GM18519 (cell line): ENCODE results near the gene IGF1R.
A peak's percentile ranks its signal among the peaks of the same experiment; 100 is the strongest.
"Not testable (repeated sequence)": the region's sequence is repeated elsewhere in the genome, so short reads cannot be mapped to it uniquely, and the experiment has no call there.

Experiments used
- ATAC-seq: cut with Tn5 transposase; IDR thresholded peaks from one replicate; pipeline ENCODE4 v1.9.1; 2021; ENCODE audit warnings: mild to moderate bottlenecking, moderate library complexity; ENCODE audit not compliant: unreplicated experiment, low FRiP score

Gene IGF1R

DNA sequence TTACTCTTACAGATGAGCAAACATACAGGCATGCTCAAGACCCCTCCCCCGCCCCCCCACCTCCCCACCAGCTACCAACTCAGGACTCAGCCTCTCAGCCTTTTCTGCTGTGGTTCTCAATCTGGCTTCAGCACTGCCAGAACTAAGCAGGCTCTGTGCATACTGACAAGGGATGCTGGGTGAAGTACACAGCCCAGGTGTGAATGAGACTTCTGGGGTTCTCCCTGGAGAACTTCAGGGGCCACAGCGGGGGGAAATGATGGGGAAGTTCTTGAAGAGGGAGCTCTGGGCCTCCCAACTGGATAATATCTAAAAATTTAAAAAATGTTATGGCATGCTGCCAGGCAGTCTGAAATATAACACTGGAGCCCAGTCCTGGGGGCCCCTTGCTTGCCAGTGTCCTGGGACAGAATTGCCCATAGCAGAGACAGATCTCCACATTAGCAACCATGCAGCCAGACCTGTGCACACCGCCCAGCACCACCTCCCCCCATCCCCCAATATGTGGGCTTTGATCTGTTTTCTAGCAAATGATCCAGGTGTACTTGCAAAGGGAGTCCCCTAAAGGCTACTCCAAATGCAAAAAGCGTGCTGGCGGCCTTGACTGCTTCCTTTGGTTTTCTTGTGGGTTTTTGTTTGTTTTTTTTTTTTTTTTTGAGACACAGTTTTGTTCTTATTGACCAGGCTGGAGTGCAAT, 317.9 kb downstream of the IGF1R start:
- ATAC-seq = no peak

DNA sequence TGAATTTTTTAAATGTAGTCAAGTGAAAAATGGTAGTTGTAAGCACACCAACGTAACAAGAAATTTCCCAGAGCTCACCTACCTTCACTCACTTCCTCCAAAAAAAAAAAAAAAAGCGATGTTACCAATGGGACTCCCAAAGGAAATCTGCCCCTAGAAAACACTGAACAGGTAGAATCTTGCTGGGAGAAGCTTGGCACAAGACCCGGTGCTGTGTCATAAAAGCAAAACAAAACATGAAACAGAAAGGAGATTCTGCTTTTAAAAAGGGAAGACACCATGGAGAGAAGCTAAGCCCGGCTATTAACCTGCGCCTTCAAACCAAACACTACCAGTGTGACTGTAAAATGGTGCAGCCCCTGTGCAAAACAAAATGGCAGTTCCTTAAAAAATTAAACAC, 318.8 kb downstream of the IGF1R start:
- ATAC-seq = no peak

GRCh38 chr15:98967916-98968315, 319.6 kb downstream of the IGF1R start:
- ATAC-seq = no peak

- no peak for ATAC-seq
These were observed 320.2 kb downstream of the IGF1R start for GRCh38 chr15:98968576-98968975.

GRCh38 chr15:98969126-98969735, 320.9 kb downstream of the IGF1R start:
- ATAC-seq = no peak

DNA sequence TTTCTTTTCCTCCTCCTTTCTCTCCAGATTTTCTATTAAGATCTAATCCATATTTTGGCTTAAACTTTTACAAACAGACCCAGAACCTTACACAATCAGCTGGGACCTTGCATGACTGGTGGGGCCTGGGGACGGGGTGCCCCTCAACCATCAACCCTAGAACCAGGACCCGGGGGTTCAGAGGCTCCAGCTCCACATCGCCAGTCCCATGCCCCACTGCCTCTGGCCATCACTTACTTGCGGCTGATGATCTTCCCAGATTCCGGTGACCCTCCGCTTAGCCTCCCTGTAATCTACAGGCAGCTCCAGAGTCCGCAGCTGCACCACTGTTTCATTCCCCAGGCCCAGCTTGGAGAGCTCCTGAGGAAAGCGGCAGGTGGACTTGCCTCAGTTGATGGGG, 322.5 kb downstream of the IGF1R start:
- no peak for ATAC-seq

DNA sequence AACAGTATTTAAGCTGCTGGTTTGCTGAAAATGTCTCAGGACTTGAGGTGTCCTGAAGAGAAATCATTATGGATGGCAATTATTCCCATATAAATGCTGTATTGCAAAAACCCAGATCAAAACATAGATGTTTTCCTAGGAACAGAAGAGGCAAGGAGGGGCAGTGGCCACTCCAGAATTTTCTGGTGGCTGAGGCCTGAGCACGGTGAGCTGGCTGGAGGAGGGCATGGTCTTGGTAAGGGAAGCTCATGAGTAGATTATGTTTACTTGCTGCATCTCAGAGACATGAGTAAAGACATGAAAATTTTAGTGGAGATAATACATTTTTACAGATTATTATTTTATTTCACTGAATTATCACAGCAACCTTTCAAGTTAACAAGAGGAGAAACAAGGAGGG, 328.2 kb downstream of the IGF1R start:
- no peak for ATAC-seq

- ATAC-seq = no peak
These were observed 329.1 kb downstream of the IGF1R start for GRCh38 chr15:98977441-98977840.

- no peak for ATAC-seq
These were observed 329.8 kb downstream of the IGF1R start for GRCh38 chr15:98978153-98978552.

DNA sequence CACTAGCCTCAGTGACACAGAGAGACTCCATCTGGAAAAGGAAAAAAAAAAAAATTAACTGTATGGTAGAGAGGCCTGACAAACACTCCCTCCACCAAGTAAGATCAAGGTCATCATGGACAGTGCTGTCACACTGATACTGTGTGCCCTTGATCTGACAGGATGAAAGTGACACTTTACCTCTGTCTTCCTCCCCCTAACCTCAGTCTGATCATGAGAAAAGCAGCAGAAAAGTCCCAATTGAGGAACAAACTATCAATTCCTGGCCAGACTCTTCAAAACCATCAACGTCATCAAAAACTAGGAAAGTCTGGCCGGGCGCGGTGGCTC, 332.5 kb downstream of the IGF1R start:
- no peak for ATAC-seq

- ATAC-seq = peak; percentile 66
These were observed 333.7 kb downstream of the IGF1R start for GRCh38 chr15:98981851-98982722.

GRCh38 chr15:98983334-98983733, 335.0 kb downstream of the IGF1R start:
- no peak for ATAC-seq

- ATAC-seq = no peak
These were observed 337.9 kb downstream of the IGF1R start for GRCh38 chr15:98986281-98986680.

DNA sequence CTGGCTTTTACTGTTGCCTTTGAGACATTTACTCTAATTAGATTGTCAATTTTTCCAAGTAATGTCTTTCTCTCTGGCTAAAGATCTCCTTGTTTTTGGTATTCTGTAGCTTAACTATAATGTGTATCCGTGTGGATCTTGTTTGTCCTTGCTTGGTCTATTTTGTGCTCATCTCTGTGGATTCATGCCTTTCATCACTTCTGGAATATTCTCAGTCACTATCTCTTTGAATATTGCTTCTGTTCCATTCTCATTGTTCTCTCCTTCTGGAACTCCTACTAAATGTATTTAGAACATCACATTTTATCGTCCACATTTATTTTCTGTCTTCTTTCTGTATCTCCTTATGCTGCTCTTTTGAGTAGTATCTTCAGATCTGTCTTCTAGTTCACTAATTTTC, 346.6 kb downstream of the IGF1R start:
- no peak for ATAC-seq

- no peak for ATAC-seq
These were observed 347.8 kb downstream of the IGF1R start for GRCh38 chr15:98996169-98996568.

DNA sequence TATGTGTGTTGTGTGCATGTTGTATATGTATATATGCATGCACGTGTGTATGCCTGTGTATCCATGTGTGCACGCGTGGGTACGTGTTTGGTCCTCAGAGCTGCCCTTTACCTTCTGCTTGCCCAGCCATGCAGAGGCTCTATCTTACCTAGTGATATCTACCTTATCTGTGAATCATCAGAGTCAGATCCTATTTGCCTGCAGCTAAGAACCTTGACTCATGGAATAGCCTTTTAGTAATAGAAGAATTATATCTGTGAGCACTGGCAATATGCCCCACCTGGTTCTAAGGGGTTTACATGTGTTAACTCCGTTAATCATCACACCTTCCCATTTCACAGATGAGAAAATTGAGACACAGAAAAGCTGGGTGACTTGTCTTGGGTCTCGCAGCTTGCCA, 348.3 kb downstream of the IGF1R start:
- no peak for ATAC-seq

GRCh38 chr15:98997312-98997711, 349.0 kb downstream of the IGF1R start:
- no peak for ATAC-seq

- ATAC-seq = no peak
These were observed 349.4 kb downstream of the IGF1R start for GRCh38 chr15:98997755-98998154.

DNA sequence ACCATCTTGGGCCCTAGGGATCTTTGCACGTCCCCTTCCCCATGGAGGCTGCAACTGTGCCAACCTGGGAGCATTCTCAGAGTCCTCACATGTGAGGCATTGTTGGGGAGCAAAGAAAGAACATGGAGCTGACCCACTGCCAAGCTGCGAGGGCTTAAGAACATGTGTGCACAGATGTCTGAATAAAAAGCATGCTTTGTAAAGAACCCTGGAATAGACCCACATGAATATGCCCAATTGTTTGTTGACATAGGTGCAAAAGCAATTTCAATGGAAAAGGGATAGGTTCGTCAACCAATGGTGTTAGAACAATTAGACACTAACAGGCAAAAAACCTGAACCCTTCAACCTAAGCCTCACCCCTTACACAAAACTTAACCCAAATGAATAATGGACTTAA, 349.9 kb downstream of the IGF1R start:
- ATAC-seq = no peak

DNA sequence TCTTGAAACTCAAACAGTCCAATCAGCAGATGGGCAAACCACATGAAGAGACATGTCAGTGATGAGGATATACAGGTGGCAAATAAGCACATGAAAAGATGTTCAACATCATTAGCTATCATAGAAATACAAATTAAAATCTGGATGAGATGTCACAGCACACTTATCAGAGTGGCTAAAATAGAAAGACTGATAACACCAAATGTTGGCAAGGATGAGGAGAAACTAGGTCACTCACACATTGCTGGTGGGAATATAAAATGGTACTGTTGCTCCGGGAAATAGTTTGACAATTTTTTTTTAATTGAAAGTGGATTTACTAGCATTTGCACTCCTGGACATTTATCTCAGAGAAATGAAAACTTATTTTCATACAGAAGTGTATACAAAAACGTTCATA, 350.9 kb downstream of the IGF1R start:
- ATAC-seq = no peak

DNA sequence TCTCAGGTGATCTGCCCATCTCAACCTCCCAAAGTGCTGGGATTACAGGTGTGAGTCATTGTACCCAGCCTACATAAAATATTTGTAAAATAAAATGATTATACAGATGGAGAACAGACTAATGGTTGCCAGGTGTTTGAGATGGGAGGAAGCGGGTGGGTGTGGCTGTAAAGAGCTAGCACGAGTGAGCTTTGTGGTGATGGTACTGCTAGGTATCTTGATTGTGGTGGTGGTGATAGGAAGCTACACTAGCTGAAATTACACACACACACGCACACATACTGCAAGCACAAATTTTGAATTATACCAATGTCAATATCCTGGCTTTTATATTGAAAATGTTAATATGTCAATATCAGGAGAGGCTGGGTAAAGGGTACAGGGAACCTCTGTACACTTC, 353.9 kb downstream of the IGF1R start:
- no peak for ATAC-seq

DNA sequence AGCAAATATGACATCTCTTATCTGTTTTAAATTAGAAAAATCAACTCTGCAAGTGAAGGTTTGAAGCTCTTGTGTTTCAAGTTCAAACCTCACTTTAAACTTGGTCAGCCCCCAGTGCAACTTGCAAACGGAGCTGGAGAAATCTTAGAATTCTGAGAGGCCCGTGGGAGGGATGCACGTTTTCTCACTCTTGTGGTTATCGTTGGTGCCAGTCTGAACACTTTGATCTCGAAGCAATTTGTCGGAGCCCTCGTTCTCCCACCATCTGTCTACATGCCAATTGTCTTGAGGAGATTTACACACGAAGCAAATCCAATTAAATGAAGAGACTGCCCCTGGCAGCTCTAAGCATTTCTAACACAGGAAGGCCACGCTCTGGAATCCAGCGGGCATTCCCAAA, 355.0 kb downstream of the IGF1R start:
- ATAC-seq = not testable (repeated sequence)
